Activated CD4-positive, alpha-beta T cell treated with anti-CD3 and anti-CD28 coated beads, Interleukin-2, Interleukin-6, amounts not matched to agents 100 ng/mL and 50 ng/mL, durations not matched to agents 16 hours and 8 hours (primary cell): ENCODE measurements around the gene MTA1.

Source experiments
- DNase-seq: peaks from one replicate; pipeline ENCODE4 v3.0.0-alpha.2; 2020

Gene MTA1

GRCh38 chr14:105501504-105502291, 82.1 kb downstream of the MTA1 start:
- DNase-seq, result no peak

- DNase-seq, result no peak
These were observed 83.0 kb downstream of the MTA1 start for GRCh38 chr14:105502446-105503295.

- no peak for DNase-seq
These were observed 83.6 kb downstream of the MTA1 start for GRCh38 chr14:105503296-105503640.

- DNase-seq, result no peak
These were observed 84.5 kb downstream of the MTA1 start for GRCh38 chr14:105503935-105504692.

GRCh38 chr14:105505101-105505500, 85.5 kb downstream of the MTA1 start:
- no peak for DNase-seq

- no peak for DNase-seq
These were observed 87.6 kb downstream of the MTA1 start for GRCh38 chr14:105507247-105507646.

- no peak for DNase-seq
These were observed 88.4 kb downstream of the MTA1 start for GRCh38 chr14:105508069-105508468.

- DNase-seq, result no peak
These were observed 89.0 kb downstream of the MTA1 start for GRCh38 chr14:105508601-105509000.

- no peak for DNase-seq
These were observed 97.5 kb downstream of the MTA1 start for GRCh38 chr14:105517096-105517495.

- no peak for DNase-seq
These were observed 100.5 kb downstream of the MTA1 start for GRCh38 chr14:105519946-105520698.
